CD14-positive monocyte (primary cell): ENCODE results near the gene SIX5. TPM values are rescaled to one million over a fixed set of nuclear protein-coding genes. Genes with fewer than 3 reads are reported as not detected.

Experiments used
- DNase-seq, 3 donors: peaks; one replicate each; pipeline ENCODE4 v3.0.0-alpha.2; 2011 to 2022
- H2AFZ ChIP-seq: 2 replicates; pipeline ENCODE4 v1.6.0; 2012; ENCODE audit warnings: mild to moderate bottlenecking, low read depth, low read length, inconsistent platforms; ENCODE audit not compliant: insufficient read depth, poor library complexity, severe bottlenecking
- H3K27ac ChIP-seq, 2 donors: 1 replicate in 1 of 2; 2 replicates in 1 of 2; pipeline ENCODE4 v1.5.1; 2012 to 2013; ENCODE audit warnings: low read length in 2 of 2, control low read depth in 1 of 2, inconsistent platforms in 1 of 2, low read depth in 1 of 2, mild to moderate bottlenecking in 1 of 2
- H3K27me3 ChIP-seq, 2 donors: one replicate each; pipeline versions ENCODE4 v1.6.0 to v1.6.1; 2011 to 2013; ENCODE audit warnings: low read length in 2 of 2; ENCODE audit not compliant: control insufficient read depth in 2 of 2, insufficient read depth in 2 of 2
- H3K36me3 ChIP-seq, 2 donors: replicated peaks in 1 of 2; 1 replicate in 1 of 2; 2 replicates in 1 of 2; pipeline versions ENCODE4 v1.5.1 to v1.6.1; 2012 to 2013; ENCODE audit warnings: low read length in 2 of 2, control low read depth in 1 of 2, inconsistent platforms in 1 of 2, mild to moderate bottlenecking in 1 of 2; ENCODE audit not compliant: insufficient read depth in 2 of 2, control insufficient read depth in 1 of 2
- H3K4me1 ChIP-seq, 2 donors: 1 replicate in 1 of 2; 2 replicates in 1 of 2; pipeline versions ENCODE4 v1.5.1 to v1.6.1; 2012 to 2013; ENCODE audit warnings: low read length in 2 of 2, control low read depth in 1 of 2, inconsistent platforms in 1 of 2, mild to moderate bottlenecking in 1 of 2, moderate library complexity in 1 of 2; ENCODE audit not compliant: insufficient read depth in 2 of 2, control insufficient read depth in 1 of 2
- H3K4me2 ChIP-seq: replicated peaks from 2 replicates; pipeline ENCODE3; 2012; ENCODE audit warnings: low read length, moderate library complexity, mild to moderate bottlenecking; ENCODE audit not compliant: poor library complexity, severe bottlenecking; ENCODE audit errors: extremely low read depth
- H3K4me3 ChIP-seq, 3 experiments: fragments of 200-600 bp in 1 of 3; sonication (generic) in 1 of 3; replicated peaks in 1 of 3; 1 replicate in 2 of 3; 2 replicates in 1 of 3; pipeline ENCODE4 v1.5.1; 2011 to 2013; ENCODE audit warnings: low read length in 3 of 3, mild to moderate bottlenecking in 3 of 3, control low read depth in 2 of 3, low read depth in 2 of 3, inconsistent platforms in 1 of 3, moderate library complexity in 1 of 3
- H3K79me2 ChIP-seq: 2 replicates; pipeline ENCODE4 v1.6.0; 2012; ENCODE audit warnings: mild to moderate bottlenecking, control low read depth, inconsistent platforms, low read length, moderate library complexity; ENCODE audit not compliant: insufficient read depth
- H3K9ac ChIP-seq: 2 replicates; pipeline ENCODE4 v1.6.0; 2017; ENCODE audit warnings: low read length, mild to moderate bottlenecking; ENCODE audit not compliant: insufficient read depth, poor library complexity, severe bottlenecking
- H3K9me3 ChIP-seq, 2 donors: replicated peaks in 1 of 2; 1 replicate in 1 of 2; 2 replicates in 1 of 2; pipeline versions ENCODE4 v1.5.1 to v1.6.1; 2012 to 2013; ENCODE audit warnings: low read length in 2 of 2, control low read depth in 1 of 2; ENCODE audit not compliant: control insufficient read depth in 1 of 2, insufficient read depth in 1 of 2
- H4K20me1 ChIP-seq: 2 replicates; pipeline ENCODE4 v1.6.0; 2012; ENCODE audit warnings: mild to moderate bottlenecking, low read length, control low read depth, moderate library complexity; ENCODE audit not compliant: insufficient read depth
- H3K27ac Mint-ChIP-seq, 7 donors: one replicate each; pipeline ENCODE4 v1.8.0; 2020; ENCODE audit warnings: mild to moderate bottlenecking in 7 of 7, mixed read lengths in 7 of 7, moderate library complexity in 6 of 7, inconsistent platforms in 2 of 7
- H3K27me3 Mint-ChIP-seq, 3 donors: one replicate each; pipeline ENCODE4 v1.8.0; 2021 to 2022; ENCODE audit warnings: low read depth in 3 of 3, mild to moderate bottlenecking in 3 of 3, mixed read lengths in 3 of 3, moderate library complexity in 3 of 3, inconsistent platforms in 1 of 3
- H3K36me3 Mint-ChIP-seq, 2 donors: one replicate each; pipeline ENCODE4 v1.8.0; 2020; ENCODE audit warnings: mixed read lengths in 2 of 2, inconsistent platforms in 1 of 2, mild to moderate bottlenecking in 1 of 2
- H3K4me1 Mint-ChIP-seq: one replicate; pipeline ENCODE4 v1.8.0; 2020; ENCODE audit warnings: mild to moderate bottlenecking, mixed read lengths
- H3K4me3 Mint-ChIP-seq, 2 donors: one replicate each; pipeline ENCODE4 v1.8.0; 2020; ENCODE audit warnings: mild to moderate bottlenecking in 2 of 2, mixed read lengths in 2 of 2, moderate library complexity in 1 of 2
- H3K9me3 Mint-ChIP-seq, 7 donors: one replicate each; pipeline ENCODE4 v1.8.0; 2020 to 2022; ENCODE audit warnings: mixed read lengths in 7 of 7, mild to moderate bottlenecking in 6 of 7, moderate library complexity in 6 of 7, inconsistent platforms in 2 of 7
- CTCF ChIP-seq: fragments of 200-600 bp; IDR thresholded peaks from one replicate; pipeline ENCODE4 v1.8.0; 2022; ENCODE audit warnings: antibody characterized with exemption, mild to moderate bottlenecking
- WGBS: methylation state at CpG from one replicate; pipeline ENCODE4 v1.1.5; 2013; ENCODE audit warnings: missing lambda C conversion rate; ENCODE audit not compliant: insufficient coverage; 5-methylcytosine and 5-hydroxymethylcytosine counted together
- intact Hi-C, 2 donors: fragments of 100-400 bp; cut with micrococcal nuclease; formaldehyde crosslinking; loops; one replicate each; pipeline versions ENCODE4 v1.15.0 to v1.15.1; 2023
- polyA plus RNA-seq, 3 donors: library from polyadenylated mRNA; depleted of rRNA in 1 of 3; unstranded in 2 of 3; stranded (reverse) in 1 of 3; fragments of 300-500 nt in 2 of 3; fragments of >200 nt in 1 of 3; fragmentation: Illumina TruSeq in 2 of 3; gene quantifications; 1 replicate in 2 of 3; 2 replicates in 1 of 3; pipeline ENCODE4 v1.2.3, GENCODE V29; 2012 to 2021

The SIX5 gene
- polyA plus RNA-seq, 3 donors, result 0.04 TPM; not detected in 2

- Histone ChIP-seq H3K27ac (no peak overlapping the region), H3K4me1 (no peaks in the 10 kb centered on the region), H3K27me3 (peaks cover 0 to 15% of the 10 kb centered on the region in 2 donors), H3K4me3 (no peak overlapping the region), H2AFZ (no peak overlapping the region), H4K20me1 (no peaks in the 10 kb centered on the region), H3K4me2 (no peak overlapping the region), H3K36me3 (no peaks in the 10 kb centered on the region), H3K9ac (no peak overlapping the region), H3K79me2 (no peaks in the 10 kb centered on the region), H3K9me3 (no peaks in the 10 kb centered on the region)
- peaks cover 0 to 2% (median 0%) of the 10 kb centered on the region in 7 donors for H3K9me3 Mint-ChIP-seq
- no peaks in the 10 kb centered on the region for H3K36me3 Mint-ChIP-seq
- 95% methylated on average over 2 of the region's 5 CpGs for WGBS
- no peak for DNase-seq
- peak overlapping the region in 1 of 2 donors; percentile 17 for H3K4me3 Mint-ChIP-seq
- intact Hi-C loops, result no loop called here
- H3K4me1 Mint-ChIP-seq, result no peaks in the 10 kb centered on the region
- peaks cover 37 to 53% (median 42%) of the 10 kb centered on the region in 3 donors for H3K27me3 Mint-ChIP-seq
- H3K27ac Mint-ChIP-seq, result no peak overlapping the region
- no peak for TF ChIP-seq CTCF
Measured at GRCh38 chr19:45747513-45747912, 21.5 kb downstream of the SIX5 start.

GRCh38 chr19:45746866-45747265 is 22.2 kb downstream of the SIX5 start:
- H3K4me2 ChIP-seq, result no peak overlapping the region
- 88% methylated on average over 3 of the region's 5 CpGs for WGBS
- no peak for DNase-seq
- no peak overlapping the region for H2AFZ ChIP-seq
- no peaks in the 10 kb centered on the region for H3K4me1 ChIP-seq
- Mint-ChIP-seq H3K27ac (no peak overlapping the region), H3K36me3 (no peaks in the 10 kb centered on the region), H3K4me3 (no peak overlapping the region), H3K9me3 (peaks cover 0 to 2% (median 0%) of the 10 kb centered on the region in 7 donors), H3K4me1 (no peaks in the 10 kb centered on the region), H3K27me3 (peaks cover 42 to 56% (median 44%) of the 10 kb centered on the region in 3 donors)
- intact Hi-C loops, result no loop called here
- H4K20me1 ChIP-seq, result no peaks in the 10 kb centered on the region
- no peak overlapping the region for H3K9ac ChIP-seq
- H3K36me3 ChIP-seq, result no peaks in the 10 kb centered on the region
- H3K79me2 ChIP-seq, result no peaks in the 10 kb centered on the region
- H3K27ac ChIP-seq, result no peak overlapping the region
- no peak for TF ChIP-seq CTCF
- peaks cover 0 to 15% of the 10 kb centered on the region in 2 donors for H3K27me3 ChIP-seq
- no peak overlapping the region for H3K4me3 ChIP-seq
- no peaks in the 10 kb centered on the region for H3K9me3 ChIP-seq
